ENCODE measurements around the gene ABCB11. TPM values are rescaled to one million over a fixed set of nuclear protein-coding genes. Genes with fewer than 3 reads are reported as not detected.
A peak's percentile ranks its signal among the peaks of the same experiment; 100 is the strongest.

The ABCB11 gene
- total RNA-seq, 3 donors from 2014 or later (not counting 1 experiment from before 2014, with no cell fraction given) = 0.07 to 0.48 (median 0.07) TPM

GRCh38 chr2:169035887-169036286 is 4.8 kb upstream of the ABCB11 start:
- no peak for ATAC-seq
- Mint-ChIP-seq H3K27ac (no peak overlapping the region), H3K27me3 (ENCODE audit: low read depth in 2 of 2) (no peaks in the 10 kb centered on the region), H3K4me1 (peaks cover 33 to 39% of the 10 kb centered on the region in 2 donors), H3K9me3 (peaks cover 0 to 3% of the 10 kb centered on the region in 2 donors), H3K4me3 (no peak overlapping the region), H3K36me3 (no peaks in the 10 kb centered on the region)
- no CpG with 5 or more reads among the region's 1 CpG for WGBS (ENCODE audit: insufficient coverage)
- Histone ChIP-seq H3K27ac (ENCODE audit: low read length) (no peak overlapping the region), H3K27me3 (ENCODE audit: control insufficient read depth, insufficient read depth, low read length) (no peaks in the 10 kb centered on the region), H3K4me1 (ENCODE audit: control insufficient read depth, insufficient read depth, low read length) (peaks cover 5% of the 10 kb centered on the region), H3K4me3 (ENCODE audit: low read length) (no peak overlapping the region), H3K36me3 (ENCODE audit: control insufficient read depth, insufficient read depth, low read length) (no peaks in the 10 kb centered on the region), H3K9me3 (ENCODE audit: control insufficient read depth, insufficient read depth, low read length) (peaks cover 2% of the 10 kb centered on the region)
- intact Hi-C loops (cut with micrococcal nuclease) = no loop called here
- DNase-seq = no peak
- TF ChIP-seq, protein P1, sequence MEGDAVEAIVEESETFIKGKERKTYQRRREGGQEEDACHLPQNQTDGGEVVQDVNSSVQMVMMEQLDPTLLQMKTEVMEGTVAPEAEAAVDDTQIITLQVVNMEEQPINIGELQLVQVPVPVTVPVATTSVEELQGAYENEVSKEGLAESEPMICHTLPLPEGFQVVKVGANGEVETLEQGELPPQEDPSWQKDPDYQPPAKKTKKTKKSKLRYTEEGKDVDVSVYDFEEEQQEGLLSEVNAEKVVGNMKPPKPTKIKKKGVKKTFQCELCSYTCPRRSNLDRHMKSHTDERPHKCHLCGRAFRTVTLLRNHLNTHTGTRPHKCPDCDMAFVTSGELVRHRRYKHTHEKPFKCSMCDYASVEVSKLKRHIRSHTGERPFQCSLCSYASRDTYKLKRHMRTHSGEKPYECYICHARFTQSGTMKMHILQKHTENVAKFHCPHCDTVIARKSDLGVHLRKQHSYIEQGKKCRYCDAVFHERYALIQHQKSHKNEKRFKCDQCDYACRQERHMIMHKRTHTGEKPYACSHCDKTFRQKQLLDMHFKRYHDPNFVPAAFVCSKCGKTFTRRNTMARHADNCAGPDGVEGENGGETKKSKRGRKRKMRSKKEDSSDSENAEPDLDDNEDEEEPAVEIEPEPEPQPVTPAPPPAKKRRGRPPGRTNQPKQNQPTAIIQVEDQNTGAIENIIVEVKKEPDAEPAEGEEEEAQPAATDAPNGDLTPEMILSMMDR (IDR thresholded peaks at IDR 0.05) = no peak

GRCh38 chr2:169034984-169035544 is 3.9 kb upstream of the ABCB11 start:
- H3K4me1 ChIP-seq (ENCODE audit: control insufficient read depth, insufficient read depth, low read length) = peaks cover 5% of the 10 kb centered on the region
- Mint-ChIP-seq H3K36me3 (no peaks in the 10 kb centered on the region), H3K9me3 (peaks cover 0 to 3% of the 10 kb centered on the region in 2 donors), H3K4me3 (no peak overlapping the region), H3K27ac (peak overlapping the region in 1 of 2 donors; percentile 51), H3K4me1 (peaks cover 25 to 31% of the 10 kb centered on the region in 2 donors), H3K27me3 (ENCODE audit: low read depth in 2 of 2) (no peaks in the 10 kb centered on the region)
- H3K36me3 ChIP-seq (ENCODE audit: control insufficient read depth, insufficient read depth, low read length) = no peaks in the 10 kb centered on the region
- intact Hi-C loops (cut with micrococcal nuclease) = no loop called here
- DNase-seq = no peak
- TF ChIP-seq, protein P1 (IDR thresholded peaks at IDR 0.05) = no peak
- H3K4me3 ChIP-seq (ENCODE audit: low read length) = no peak overlapping the region
- ATAC-seq = no peak
- H3K27ac ChIP-seq (ENCODE audit: low read length) = no peak overlapping the region
- peaks cover 2% of the 10 kb centered on the region for H3K9me3 ChIP-seq (ENCODE audit: control insufficient read depth, insufficient read depth, low read length)
- H3K27me3 ChIP-seq (ENCODE audit: control insufficient read depth, insufficient read depth, low read length) = no peaks in the 10 kb centered on the region

- 33% methylated on average over 1 of the region's 1 CpG for WGBS (ENCODE audit: insufficient coverage)
- ATAC-seq = peak; percentile 34 to 68 (median 39)
Observed at GRCh38 chr2:169034256-169034655, 3.1 kb upstream of the ABCB11 start.

More at GRCh38 chr2:169034256-169034655, 3.1 kb upstream of the ABCB11 start:
- H3K27me3 Mint-ChIP-seq (ENCODE audit: low read depth in 2 of 2) = no peaks in the 10 kb centered on the region
- intact Hi-C loops (cut with micrococcal nuclease) = no loop called here
- H3K27ac ChIP-seq (ENCODE audit: low read length) = no peak overlapping the region
- no peaks in the 10 kb centered on the region for H3K4me1 ChIP-seq (ENCODE audit: control insufficient read depth, insufficient read depth, low read length)
- TF ChIP-seq, protein P1 (IDR thresholded peaks at IDR 0.05) = no peak
- no peaks in the 10 kb centered on the region for H3K27me3 ChIP-seq (ENCODE audit: control insufficient read depth, insufficient read depth, low read length)
- no peaks in the 10 kb centered on the region for H3K36me3 ChIP-seq (ENCODE audit: control insufficient read depth, insufficient read depth, low read length)
- no peak overlapping the region for H3K4me3 Mint-ChIP-seq
- H3K4me1 Mint-ChIP-seq = peaks cover 17 to 23% of the 10 kb centered on the region in 2 donors
- H3K36me3 Mint-ChIP-seq = no peaks in the 10 kb centered on the region
- DNase-seq = no peak
- no peak overlapping the region for H3K4me3 ChIP-seq (ENCODE audit: low read length)
- H3K9me3 ChIP-seq (ENCODE audit: control insufficient read depth, insufficient read depth, low read length) = peaks cover 2% of the 10 kb centered on the region
- peak overlapping the region in 1 of 2 donors; percentile 51 for H3K27ac Mint-ChIP-seq
- peaks cover 0 to 3% of the 10 kb centered on the region in 2 donors for H3K9me3 Mint-ChIP-seq
